ENCODE data around the gene KRTAP10-4.

The KRTAP10-4 gene

DNA sequence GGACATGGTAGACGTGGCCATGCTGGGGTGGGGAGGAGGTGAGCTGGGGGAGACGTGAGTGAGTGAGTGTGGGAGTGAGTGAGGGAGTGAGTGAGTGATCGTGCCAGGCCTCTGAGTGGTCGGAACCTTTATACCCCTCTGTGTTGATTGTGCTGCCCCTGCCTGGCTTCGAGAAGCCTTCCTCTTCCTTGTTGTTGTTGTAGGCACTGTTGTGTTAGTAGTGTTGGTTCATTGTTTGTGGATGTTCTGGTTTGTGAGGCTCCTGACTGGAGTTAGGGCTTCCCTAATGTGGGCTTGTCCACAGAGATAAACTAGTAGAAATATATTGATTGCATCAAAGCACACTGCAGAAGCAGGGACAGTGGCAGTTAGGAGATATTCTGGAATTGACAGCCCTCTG lies 14.8 kb upstream of the KRTAP10-4 start, which contains the start of gene KRTAP10-3:
Gene KRTAP10-3, minus strand, starts transcription at position 101 of the 400 bp plus-strand sequence. Its CDS starts 80 bp downstream, at position 21.
- peaks cover 39% of the 10 kb centered on the region for H3K27me3 Mint-ChIP-seq
- no peak within 1 kb of the TSS for H3K27ac Mint-ChIP-seq
- peaks cover 20% of the 10 kb centered on the region for H3K9me3 Mint-ChIP-seq
- DNase-seq = no peak
- peaks cover 13% of the 10 kb centered on the region for H3K36me3 Mint-ChIP-seq
- H3K4me1 Mint-ChIP-seq = no peaks in the 10 kb centered on the region
- no peak within 1 kb of the TSS for H3K4me3 Mint-ChIP-seq
- CTCF ChIA-PET = no interaction called here

DNA sequence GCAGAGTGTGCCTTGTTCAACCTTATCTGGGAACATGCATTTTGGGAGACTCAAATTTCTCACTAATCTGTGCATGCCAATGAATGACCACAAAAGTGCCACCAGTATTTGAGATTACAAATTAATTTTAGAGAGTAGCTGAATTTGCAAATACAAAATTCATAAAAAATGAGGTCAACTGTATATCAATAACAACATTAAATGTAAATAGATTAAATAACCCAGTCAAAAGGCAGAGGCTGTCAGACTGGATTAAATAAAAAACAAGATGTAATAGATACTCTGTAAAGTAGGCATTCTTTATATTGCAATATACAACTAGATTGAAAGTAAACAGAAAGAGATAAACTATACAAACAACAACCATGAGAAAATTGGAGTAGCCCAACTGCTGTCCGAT lies 9.4 kb upstream of the KRTAP10-4 start:
- Mint-ChIP-seq H3K36me3 (peaks cover 13% of the 10 kb centered on the region), H3K4me1 (peaks cover 14% of the 10 kb centered on the region), H3K4me3 (no peak overlapping the region), H3K27me3 (peaks cover 20% of the 10 kb centered on the region), H3K9me3 (peaks cover 20% of the 10 kb centered on the region), H3K27ac (no peak overlapping the region)
- no peak for DNase-seq
- CTCF ChIA-PET = no interaction called here

DNA sequence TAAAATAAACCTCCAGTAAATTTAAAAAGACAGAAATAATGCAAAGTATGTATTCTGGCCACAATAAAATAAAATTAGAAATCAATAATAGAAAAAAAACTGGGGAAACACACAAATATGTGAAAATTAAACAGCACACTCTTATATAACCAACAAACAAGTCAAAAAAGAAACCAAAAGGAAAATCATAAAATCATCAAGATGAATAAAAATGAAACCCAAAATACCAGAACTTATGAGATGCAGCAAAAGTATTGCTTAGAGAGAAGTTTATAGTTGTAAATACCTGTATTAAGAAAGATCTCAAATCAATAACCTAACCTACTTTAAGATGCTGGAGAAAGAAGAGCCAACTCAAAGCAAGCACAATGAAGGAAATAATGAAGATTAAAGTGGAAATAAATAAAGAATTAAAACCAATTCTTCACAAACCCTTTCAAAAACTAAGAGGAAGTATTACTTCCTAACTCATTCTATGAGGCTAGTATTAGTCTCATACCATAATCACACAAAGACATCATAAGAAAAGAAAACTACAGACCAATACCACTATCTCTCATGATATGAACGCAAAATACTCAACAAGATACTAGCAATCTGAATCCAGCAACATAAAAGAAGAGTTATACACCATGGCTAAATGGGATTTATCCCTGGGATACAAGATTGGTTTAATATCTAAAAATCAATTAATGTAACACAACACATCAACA lies 8.5 kb upstream of the KRTAP10-4 start:
- no peak for DNase-seq
- Mint-ChIP-seq H3K36me3 (peaks cover 14% of the 10 kb centered on the region), H3K27me3 (peaks cover 13% of the 10 kb centered on the region), H3K4me3 (no peak overlapping the region), H3K4me1 (peaks cover 14% of the 10 kb centered on the region), H3K27ac (peak overlapping the region; percentile 88), H3K9me3 (peaks cover 18% of the 10 kb centered on the region)
- CTCF ChIA-PET = no interaction called here

- Mint-ChIP-seq H3K9me3 (peaks cover 12% of the 10 kb centered on the region), H3K4me3 (no peak overlapping the region), H3K27ac (no peak overlapping the region), H3K27me3 (peaks cover 13% of the 10 kb centered on the region), H3K36me3 (peaks cover 11% of the 10 kb centered on the region), H3K4me1 (peaks cover 14% of the 10 kb centered on the region)
- CTCF ChIA-PET = no interaction called here
- DNase-seq = no peak
Observed at GRCh38 chr21:44566403-44566802, 7.1 kb upstream of the KRTAP10-4 start.

DNA sequence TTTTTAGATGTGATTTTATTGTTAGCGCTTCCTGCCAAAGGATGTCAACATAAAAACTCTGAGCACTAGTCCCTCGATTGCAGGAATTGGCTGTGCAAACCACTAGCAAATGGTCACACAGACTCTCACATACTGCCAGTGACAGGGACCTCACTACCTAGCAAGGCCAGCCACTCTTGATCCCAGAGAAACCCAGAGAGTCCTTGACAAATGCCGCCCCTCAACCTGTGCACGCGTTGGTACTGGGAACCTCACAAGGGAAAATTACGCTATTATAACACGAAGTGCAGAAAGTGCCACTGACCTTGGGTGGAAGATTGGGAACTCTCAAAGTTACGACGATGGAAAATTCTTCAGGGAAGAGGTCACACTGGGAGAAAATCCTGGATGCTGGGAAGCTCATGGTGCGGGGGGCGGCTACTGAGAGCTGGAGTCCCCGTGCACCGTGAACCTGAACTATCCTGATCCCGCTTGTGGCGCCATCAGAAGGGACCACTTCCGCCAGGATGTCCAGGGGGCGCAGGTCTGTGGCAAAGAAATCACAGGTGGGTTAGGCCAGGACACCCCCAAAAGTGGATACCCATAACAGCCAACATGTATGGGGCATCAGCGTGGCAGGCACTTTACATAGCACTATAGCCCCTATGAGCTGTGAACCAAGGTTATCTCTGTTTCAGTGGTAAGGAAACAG lies 5.9 kb upstream of the KRTAP10-4 start:
- Mint-ChIP-seq H3K27ac (no peak overlapping the region), H3K4me3 (no peak overlapping the region), H3K9me3 (peaks cover 3% of the 10 kb centered on the region), H3K27me3 (peaks cover 20% of the 10 kb centered on the region), H3K4me1 (peaks cover 14% of the 10 kb centered on the region), H3K36me3 (peaks cover 3% of the 10 kb centered on the region)
- no peak for DNase-seq
- CTCF ChIA-PET = no interaction called here

- H3K4me1 Mint-ChIP-seq = peaks cover 14% of the 10 kb centered on the region
Observed at GRCh38 chr21:44568261-44568660, 5.3 kb upstream of the KRTAP10-4 start.

DNA sequence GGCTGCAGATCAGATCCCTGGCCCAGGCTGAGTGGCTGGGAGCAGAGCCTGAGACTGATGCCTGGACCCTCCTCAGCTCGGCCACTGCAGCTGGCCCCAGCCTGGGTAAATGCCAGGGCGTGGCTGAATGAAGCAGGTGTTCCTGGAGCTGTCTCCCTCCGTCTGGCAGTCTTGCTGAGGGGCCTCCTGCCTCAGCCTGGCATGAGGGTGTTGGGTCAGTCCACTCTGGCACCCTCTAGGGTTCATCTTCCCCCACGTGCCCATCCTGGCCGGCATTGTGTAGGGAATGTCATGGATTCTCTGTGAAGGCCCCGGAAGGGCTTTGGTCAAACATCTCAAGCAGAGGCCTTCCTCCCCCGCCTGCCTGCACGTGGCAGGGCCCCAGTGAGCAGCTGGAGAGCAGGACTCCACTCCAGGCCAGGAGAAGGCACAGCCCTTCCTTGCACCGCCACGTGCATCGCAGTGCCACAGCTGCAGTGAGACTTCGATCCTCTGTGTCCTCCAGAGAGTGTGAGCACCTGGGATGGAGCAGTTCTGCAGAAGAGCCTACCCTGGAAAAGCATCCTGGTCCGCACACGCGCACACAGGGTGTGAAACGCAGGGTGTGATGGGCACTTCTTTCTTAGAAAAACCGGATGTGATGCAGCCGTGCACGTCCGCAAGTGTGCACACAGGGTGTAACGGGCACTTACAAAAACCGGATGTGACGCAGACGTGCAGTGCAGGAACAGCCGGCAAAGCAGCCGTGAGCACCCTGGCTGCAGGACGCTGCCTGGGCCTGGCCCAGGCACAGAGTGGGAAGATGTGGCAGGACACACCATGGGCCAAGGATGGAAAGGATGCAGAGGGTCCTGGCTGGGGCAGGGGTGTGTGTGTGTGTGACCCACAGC lies 4.6 kb upstream of the KRTAP10-4 start:
- CTCF ChIA-PET = no interaction called here
- no peak for DNase-seq
- H3K36me3 Mint-ChIP-seq = peaks cover 1% of the 10 kb centered on the region
- H3K27ac Mint-ChIP-seq = peak overlapping the region; percentile 58
- no peak overlapping the region for H3K4me3 Mint-ChIP-seq
- no peaks in the 10 kb centered on the region for H3K9me3 Mint-ChIP-seq
- peaks cover 31% of the 10 kb centered on the region for H3K27me3 Mint-ChIP-seq
- peaks cover 14% of the 10 kb centered on the region for H3K4me1 Mint-ChIP-seq

More at GRCh38 chr21:44568261-44568660, 5.3 kb upstream of the KRTAP10-4 start:
- DNase-seq = no peak
- CTCF ChIA-PET = no interaction called here
- no peak overlapping the region for H3K27ac Mint-ChIP-seq
- peaks cover 25% of the 10 kb centered on the region for H3K27me3 Mint-ChIP-seq
- H3K36me3 Mint-ChIP-seq = peaks cover 2% of the 10 kb centered on the region
- H3K4me3 Mint-ChIP-seq = no peak overlapping the region
- peaks cover 1% of the 10 kb centered on the region for H3K9me3 Mint-ChIP-seq

GRCh38 chr21:44569861-44570517 lies 3.5 kb upstream of the KRTAP10-4 start:
- peaks cover 1% of the 10 kb centered on the region for H3K36me3 Mint-ChIP-seq
- no peak overlapping the region for H3K4me3 Mint-ChIP-seq
- H3K27ac Mint-ChIP-seq = no peak overlapping the region
- CTCF ChIA-PET = no interaction called here
- H3K9me3 Mint-ChIP-seq = no peaks in the 10 kb centered on the region
- peaks cover 6% of the 10 kb centered on the region for H3K4me1 Mint-ChIP-seq
- DNase-seq = no peak
- peaks cover 42% of the 10 kb centered on the region for H3K27me3 Mint-ChIP-seq

DNA sequence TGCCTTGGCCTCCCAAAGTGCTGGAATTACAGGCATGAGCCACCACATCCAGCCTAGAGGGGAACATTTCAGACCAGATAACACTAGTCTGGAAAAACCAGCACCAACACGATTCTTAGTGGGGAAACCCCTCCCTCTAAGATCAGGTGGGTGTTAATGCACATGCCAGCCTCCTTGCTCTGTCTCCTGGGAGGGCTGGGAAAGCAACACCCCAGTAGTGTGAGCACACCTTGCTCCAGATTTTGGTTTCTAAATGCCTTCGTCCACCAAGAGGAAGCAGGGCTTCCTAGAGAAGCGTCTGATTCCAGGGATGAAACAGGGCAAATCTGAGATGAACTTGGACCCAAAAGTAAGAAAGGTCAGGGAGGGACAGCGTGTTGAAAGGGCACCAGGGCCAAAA lies 2.2 kb upstream of the KRTAP10-4 start:
- Mint-ChIP-seq H3K36me3 (peaks cover 1% of the 10 kb centered on the region), H3K27me3 (peaks cover 44% of the 10 kb centered on the region), H3K27ac (no peak overlapping the region), H3K4me1 (no peaks in the 10 kb centered on the region), H3K4me3 (no peak overlapping the region), H3K9me3 (peaks cover 3% of the 10 kb centered on the region)
- CTCF ChIA-PET = no interaction called here
- no peak for DNase-seq

DNA sequence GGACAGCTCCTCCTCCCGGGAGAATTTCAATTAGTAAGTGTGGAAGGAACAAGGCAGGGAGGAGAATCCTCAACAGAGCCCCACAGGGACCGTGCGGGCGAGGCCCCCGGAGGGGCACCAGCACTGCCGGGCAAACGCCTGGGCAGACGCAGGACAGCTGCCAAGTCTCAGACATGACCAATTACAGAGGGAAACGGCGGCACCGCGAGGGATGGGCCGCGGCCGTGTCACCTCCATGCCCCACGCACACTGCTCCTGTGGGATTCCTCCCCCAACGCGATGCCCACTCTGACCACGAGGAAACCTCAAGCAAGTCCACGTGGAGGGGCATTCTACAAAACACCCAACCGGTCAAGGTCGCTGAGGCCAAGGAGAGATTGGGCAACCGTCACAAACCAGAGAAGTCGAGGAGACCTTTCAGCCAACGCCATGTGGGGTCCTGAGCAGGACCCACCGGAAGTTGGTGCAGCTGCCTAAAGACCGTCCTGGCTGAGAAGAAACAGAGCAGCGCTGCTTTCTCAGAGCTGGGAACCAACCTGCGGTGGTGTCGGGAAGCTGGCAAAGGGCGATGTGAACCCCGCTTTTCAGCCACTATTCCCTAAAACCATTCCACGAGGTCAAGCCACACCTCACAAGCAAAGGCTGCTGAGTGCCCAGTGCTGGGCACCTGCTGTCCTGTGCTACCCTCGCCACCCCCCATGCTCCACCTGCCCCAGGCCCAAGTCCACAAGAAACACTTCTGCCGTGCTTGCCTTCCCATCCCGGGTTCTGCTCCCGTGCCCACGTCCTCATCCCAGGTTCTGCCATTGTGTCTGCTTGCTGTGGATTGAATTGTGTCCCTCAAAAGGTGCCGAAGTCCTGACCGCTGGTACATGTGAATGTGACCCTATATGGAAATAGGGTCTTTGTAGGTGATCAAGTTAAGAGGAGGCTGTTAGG lies 1.4 kb upstream of the KRTAP10-4 start:
- H3K27me3 Mint-ChIP-seq = peaks cover 44% of the 10 kb centered on the region
- peaks cover 3% of the 10 kb centered on the region for H3K36me3 Mint-ChIP-seq
- H3K9me3 Mint-ChIP-seq = peaks cover 10% of the 10 kb centered on the region
- H3K27ac Mint-ChIP-seq = no peak overlapping the region
- no peak for DNase-seq
- CTCF ChIA-PET = no interaction called here
- no peaks in the 10 kb centered on the region for H3K4me1 Mint-ChIP-seq
- no peak overlapping the region for H3K4me3 Mint-ChIP-seq

DNA sequence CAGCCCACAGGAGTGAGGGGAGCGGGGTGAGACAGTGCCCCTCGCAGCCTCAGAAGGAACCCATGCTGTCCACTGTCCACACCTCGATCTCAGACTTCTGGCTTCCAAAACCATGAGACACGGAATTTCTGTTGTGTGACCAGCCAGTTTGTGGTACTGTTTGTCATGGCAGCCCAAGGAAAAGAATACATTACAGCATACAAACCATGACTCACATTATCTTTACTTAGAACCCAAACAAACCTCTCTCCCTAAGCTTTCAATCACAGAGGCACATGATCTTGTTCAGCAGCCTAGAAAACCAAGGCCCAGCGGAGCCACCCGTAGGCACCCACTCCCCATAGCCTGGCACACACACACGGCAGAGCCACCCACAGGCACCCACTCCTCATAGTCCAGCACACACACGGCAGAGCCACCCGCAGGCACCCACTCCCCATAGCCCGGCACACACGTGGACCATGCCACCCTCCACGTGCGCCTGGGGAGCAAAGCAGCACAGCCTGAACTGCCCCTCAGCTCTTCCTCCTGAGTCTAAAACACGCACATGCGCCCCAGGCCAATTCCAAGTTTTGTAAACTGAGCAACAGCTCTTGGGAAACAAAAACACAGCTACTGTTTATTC lies 458 bp upstream of the KRTAP10-4 start:
- H3K4me1 Mint-ChIP-seq = no peaks in the 10 kb centered on the region
- no peak for DNase-seq
- peaks cover 8% of the 10 kb centered on the region for H3K36me3 Mint-ChIP-seq
- H3K4me3 Mint-ChIP-seq = no peak overlapping the region
- no peak overlapping the region for H3K27ac Mint-ChIP-seq
- CTCF ChIA-PET = no interaction called here
- H3K27me3 Mint-ChIP-seq = peaks cover 38% of the 10 kb centered on the region
- H3K9me3 Mint-ChIP-seq = peaks cover 20% of the 10 kb centered on the region

DNA sequence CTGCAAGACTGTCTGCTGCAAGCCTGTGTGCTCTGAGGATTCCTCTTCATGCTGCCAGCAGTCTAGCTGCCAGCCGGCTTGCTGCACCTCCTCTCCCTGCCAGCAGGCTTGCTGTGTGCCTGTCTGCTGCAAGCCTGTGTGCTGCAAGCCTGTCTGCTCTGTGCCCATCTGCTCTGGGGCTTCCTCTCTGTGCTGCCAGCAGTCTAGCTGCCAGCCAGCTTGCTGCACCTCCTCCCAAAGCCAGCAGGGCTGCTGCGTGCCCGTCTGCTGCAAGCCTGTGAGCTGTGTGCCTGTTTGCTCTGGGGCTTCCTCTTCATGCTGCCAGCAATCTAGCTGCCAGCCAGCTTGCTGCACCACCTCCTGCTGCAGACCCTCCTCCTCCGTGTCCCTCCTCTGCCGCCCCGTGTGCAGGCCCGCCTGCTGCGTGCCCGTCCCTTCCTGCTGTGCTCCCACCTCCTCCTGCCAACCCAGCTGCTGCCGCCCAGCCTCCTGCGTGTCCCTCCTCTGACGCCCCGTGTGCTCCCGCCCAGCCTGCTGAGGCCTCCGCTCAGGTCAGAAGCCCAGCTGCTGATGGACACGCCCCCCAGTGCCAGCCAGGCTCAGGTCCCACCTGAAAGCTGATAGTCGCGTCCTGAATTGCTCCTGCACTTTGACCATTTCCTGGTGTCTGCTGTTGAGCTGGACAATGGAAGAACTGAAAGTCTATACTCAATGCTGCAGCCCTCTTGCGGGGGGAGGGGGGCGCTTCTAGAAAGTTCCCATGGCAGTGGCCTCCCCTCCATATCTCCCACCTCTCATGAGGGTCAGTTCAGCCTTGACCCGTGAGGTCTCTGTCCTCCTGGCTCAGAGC lies 1.2 kb downstream of the KRTAP10-4 start:
- peaks cover 37% of the 10 kb centered on the region for H3K27me3 Mint-ChIP-seq
- H3K9me3 Mint-ChIP-seq = peaks cover 24% of the 10 kb centered on the region
- H3K4me3 Mint-ChIP-seq = no peak overlapping the region
- H3K27ac Mint-ChIP-seq = no peak overlapping the region
- H3K4me1 Mint-ChIP-seq = no peaks in the 10 kb centered on the region
- DNase-seq = no peak
- peaks cover 9% of the 10 kb centered on the region for H3K36me3 Mint-ChIP-seq
- CTCF ChIA-PET = interaction anchor here (0.7 to 1.0 kb wide), 3 partner anchors 38 to 157 kb away, joined by 3 read pairs; no protein-coding TSS in a partner anchor
